Endothelial cell of umbilical vein (primary cell): ENCODE measurements around the gene PPFIBP1. TPM values are rescaled to one million over a fixed set of nuclear protein-coding genes. Genes with fewer than 3 reads are reported as not detected.
"Not testable (repeated sequence)": the region's sequence is repeated elsewhere in the genome, so short reads cannot be mapped to it uniquely, and the experiment has no call there.

ENCODE experiments used
- BruUV-seq: library from RNA; stranded (reverse); fragments of 400-500 nt; replicated peaks from 2 replicates; lab custom pipeline; 2021; lab: Mats Ljungman, UMichigan
- CTCF ChIA-PET: fragments of 300-600, 350-600 bp; sonication (Branson Sonifier 250); formaldehyde crosslinking; loops from one replicate; lab custom pipeline; 2021; ENCODE audit warnings: antibody characterized with exemption, inconsistent platforms; lab: Charles Lee
- POLR2A ChIA-PET: fragments of 300-600, 350-600 bp; sonication (Branson Sonifier 250); formaldehyde crosslinking; loops from one replicate; lab custom pipeline; 2021; ENCODE audit warnings: antibody characterized with exemption, inconsistent platforms; lab: Charles Lee
- DNase-seq: peaks from one replicate; pipeline ENCODE4 v3.0.0-alpha.2; 2011; ENCODE audit warnings: low read depth, low spot score
- FAIRE-seq: peaks from 2 replicates; lab custom pipeline; 2011; peaks lifted over from hg19 to GRCh38; lab: Jason Lieb, UNC
- H2AFZ ChIP-seq: 2 replicates; pipeline ENCODE4 v1.6.0; 2012; ENCODE audit warnings: low read depth, low read length, control low read depth, inconsistent platforms
- H3K27ac ChIP-seq: 2 replicates; pipeline ENCODE4 v1.5.1; 2011; ENCODE audit warnings: low read depth, mild to moderate bottlenecking, control low read depth, low read length, moderate library complexity; ENCODE audit not compliant: insufficient read depth
- H3K27me3 ChIP-seq, 2 experiments: 2 replicates each; pipeline versions ENCODE4 v1.6.0 to v1.6.1; 2011; ENCODE audit warnings: low read length in 2 of 2, mixed read lengths in 1 of 2; ENCODE audit not compliant: control insufficient read depth in 2 of 2, insufficient read depth in 2 of 2
- H3K36me3 ChIP-seq, 2 experiments: 2 replicates in 1 of 2; 3 replicates in 1 of 2; pipeline ENCODE4 v1.5.1; 2011; ENCODE audit warnings: low read length in 2 of 2, mild to moderate bottlenecking in 1 of 2, moderate library complexity in 1 of 2; ENCODE audit not compliant: control insufficient read depth in 2 of 2, insufficient read depth in 2 of 2; ENCODE audit errors: extremely low read depth in 1 of 2
- H3K4me1 ChIP-seq: 3 replicates; pipeline ENCODE4 v1.5.1; 2011; ENCODE audit warnings: mild to moderate bottlenecking, low read length; ENCODE audit not compliant: control insufficient read depth, insufficient read depth; ENCODE audit errors: extremely low read depth
- H3K4me2 ChIP-seq: 2 replicates; pipeline ENCODE4 v1.6.1; 2011; ENCODE audit warnings: low read length, control low read depth, mixed read lengths; ENCODE audit not compliant: insufficient read depth
- H3K4me3 ChIP-seq, 3 experiments: fragments of 200-600 bp in 1 of 3; sonication (generic), shearing (Covaris generic) in 1 of 3; replicated peaks in 1 of 3; 2 replicates each; pipeline ENCODE4 v1.5.1; 2011 to 2016; ENCODE audit warnings: control low read depth in 3 of 3, low read length in 3 of 3, mild to moderate bottlenecking in 2 of 3, inconsistent platforms in 1 of 3, low read depth in 1 of 3, moderate library complexity in 1 of 3; ENCODE audit not compliant: insufficient read depth in 1 of 3
- H3K79me2 ChIP-seq: 2 replicates; pipeline ENCODE4 v1.6.0; 2012; ENCODE audit warnings: low read length, inconsistent platforms; ENCODE audit not compliant: control insufficient read depth, insufficient read depth
- H3K9ac ChIP-seq: replicated peaks from 2 replicates; pipeline ENCODE3; 2011; ENCODE audit warnings: low read length, control low read depth; ENCODE audit not compliant: insufficient read depth; ENCODE audit errors: extremely low read depth
- H3K9me1 ChIP-seq: replicated peaks from 3 replicates; pipeline ENCODE4 v1.6.0; 2011; ENCODE audit warnings: mild to moderate bottlenecking, low read length; ENCODE audit not compliant: control insufficient read depth, insufficient read depth; ENCODE audit errors: extremely low read depth
- H3K9me3 ChIP-seq: replicated peaks from 2 replicates; pipeline ENCODE4 v1.5.1; 2012; ENCODE audit warnings: low read length, inconsistent platforms; ENCODE audit not compliant: control insufficient read depth, insufficient read depth
- H4K20me1 ChIP-seq: replicated peaks from 2 replicates; pipeline ENCODE3; 2011; ENCODE audit warnings: mild to moderate bottlenecking, low read length; ENCODE audit not compliant: control insufficient read depth, insufficient read depth; ENCODE audit errors: extremely low read depth
- CTCF ChIP-seq, 2 donors: IDR thresholded peaks; 1 replicate in 1 of 2; 2 replicates in 1 of 2; pipeline ENCODE4 v1.5.1; 2011; ENCODE audit warnings: low read length in 2 of 2, mild to moderate bottlenecking in 2 of 2, moderate library complexity in 2 of 2, control low read depth in 1 of 2, inconsistent platforms in 1 of 2, low read depth in 1 of 2; ENCODE audit not compliant: insufficient read depth in 1 of 2; ENCODE audit errors: extremely low read depth in 1 of 2
- EZH2 ChIP-seq: IDR thresholded peaks from 2 replicates; pipeline ENCODE4 v1.6.1; 2012; ENCODE audit warnings: borderline replicate concordance, low read depth, mild to moderate bottlenecking, moderate library complexity, low read length, inconsistent platforms; ENCODE audit not compliant: severe bottlenecking
- FOS ChIP-seq: IDR thresholded peaks from 2 replicates; pipeline ENCODE4 v1.6.1; 2011; ENCODE audit warnings: mild to moderate bottlenecking, low read length, moderate library complexity, borderline replicate concordance; ENCODE audit not compliant: insufficient read depth
- GATA2 ChIP-seq: IDR thresholded peaks from 2 replicates; pipeline ENCODE4 v1.7.0; 2011; ENCODE audit warnings: low read depth, mild to moderate bottlenecking, moderate library complexity, mixed read lengths, low read length; ENCODE audit not compliant: insufficient read length, insufficient read depth
- JUN ChIP-seq: IDR thresholded peaks from 2 replicates; pipeline ENCODE4 v1.6.1; 2011; ENCODE audit warnings: borderline replicate concordance, low read depth; ENCODE audit not compliant: insufficient read length, insufficient read depth
- MAX ChIP-seq: IDR thresholded peaks from 2 replicates; pipeline ENCODE4 v1.6.1; 2011; ENCODE audit not compliant: insufficient read depth, insufficient read length
- MYC ChIP-seq: IDR thresholded peaks from one replicate; pipeline ENCODE4 v1.6.1; 2011; ENCODE audit warnings: mild to moderate bottlenecking, low read depth, low read length
- POLR2A ChIP-seq: IDR thresholded peaks from 2 replicates; pipeline ENCODE4 v1.6.1; 2012; ENCODE audit warnings: low read depth, mild to moderate bottlenecking, control low read depth, low read length
- POLR2AphosphoS5 ChIP-seq: IDR thresholded peaks from 2 replicates; pipeline ENCODE4 v1.6.1; 2012; ENCODE audit warnings: low read depth, mild to moderate bottlenecking, control low read depth, low read length, moderate library complexity; ENCODE audit not compliant: insufficient read depth
- dilution Hi-C: fragments of 300-500 bp; cut with MboI; formaldehyde crosslinking; loops from one replicate; pipeline ENCODE4 v1.15.0; 2019; ENCODE audit warnings: low sequenced_read_pairs; ENCODE audit not compliant: extremely low pct_ligation_motif_present
- intact Hi-C: fragments of 100-400 bp; cut with micrococcal nuclease; formaldehyde crosslinking; loops from one replicate; pipeline ENCODE4 v1.10.0; 2022
- polyA plus RNA-seq, 4 experiments: library from polyadenylated mRNA; depleted of rRNA in 3 of 4; stranded (reverse) in 3 of 4; unstranded in 1 of 4; fragments of >200 nt; gene quantifications; 2 replicates each; pipeline versions ENCODE4 v1.2.1 to v1.2.3, GENCODE V29; 2011 to 2012; ENCODE audit warnings: missing spikeins in 1 of 4
- total RNA-seq: library from RNA; stranded (reverse); gene quantifications from 2 replicates; pipeline ENCODE4 v1.2.3, GENCODE V29; 2021

PPFIBP1 gene
- total and polyA plus RNA-seq, 2 donors (not counting 3 experiments of a cell fraction or from before 2014, with no cell fraction given): 45.5 to 154 TPM

GRCh38 chr12:27589419-27589818 lies 65.4 kb downstream of the PPFIBP1 start:
- intact Hi-C loops (no loop called here), dilution Hi-C loops (no loop called here)
- ChIA-PET POLR2A (no interaction called here), CTCF (interaction anchor here (1.0 to 1.2 kb wide), 2 partner anchors 155 to 165 kb away, joined by 3 read pairs; no protein-coding TSS in a partner anchor)
- peaks cover 6% of the 10 kb centered on the region for H3K4me1 ChIP-seq
- BruUV-seq: no TSS peak
- H3K4me3 ChIP-seq: no peak overlapping the region
- no peak overlapping the region for H3K27ac ChIP-seq
- H3K79me2 ChIP-seq: peaks cover 76% of the 10 kb centered on the region
- no peaks in the 10 kb centered on the region for H3K9me1 ChIP-seq
- no peaks in the 10 kb centered on the region for H4K20me1 ChIP-seq
- no peak overlapping the region for H3K9ac ChIP-seq
- FAIRE-seq (no peak), DNase-seq (no peak)
- no peak overlapping the region for H2AFZ ChIP-seq
- no peaks in the 10 kb centered on the region for H3K27me3 ChIP-seq
- no peaks in the 10 kb centered on the region for H3K9me3 ChIP-seq
- no peak for TF ChIP-seq FOS
- TF ChIP-seq POLR2AphosphoS5: no peak
- TF ChIP-seq MYC: no peak
- no peak for TF ChIP-seq JUN
- TF ChIP-seq MAX: no peak
- TF ChIP-seq EZH2: no peak
- TF ChIP-seq GATA2: no peak
- TF ChIP-seq POLR2A: no peak
- no peak for TF ChIP-seq CTCF (IDR thresholded peaks at IDR 0.05; ENCODE audit: extremely low read depth in 1 of 2, insufficient read depth in 1 of 2, low read depth in 1 of 2, low read length in 2 of 2)
- no peaks in the 10 kb centered on the region for H3K36me3 ChIP-seq
- H3K4me2 ChIP-seq: no peak overlapping the region

DNA sequence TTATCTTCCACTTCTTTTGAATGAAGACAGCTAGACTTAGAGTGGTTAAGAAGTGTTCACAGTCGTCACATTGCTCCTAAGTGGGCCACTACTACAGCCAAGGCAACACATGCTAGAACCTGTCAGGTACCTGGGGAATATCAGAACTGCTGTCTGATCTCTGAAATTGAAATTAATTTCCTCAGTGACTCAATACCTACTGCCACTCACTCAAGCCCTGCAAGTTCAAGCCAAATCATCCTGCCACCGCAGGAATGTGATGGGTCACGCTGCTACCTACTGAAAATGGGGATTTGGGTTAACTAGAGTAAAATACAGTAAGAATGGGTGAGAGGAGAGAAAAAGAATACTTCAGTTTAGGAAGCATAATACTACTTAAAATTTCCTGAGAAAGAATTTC lies 67.7 kb downstream of the PPFIBP1 start:
- FAIRE-seq, DNase-seq, H2AFZ ChIP-seq, intact Hi-C loops, BruUV-seq, H3K27ac ChIP-seq, H4K20me1 ChIP-seq, H3K4me1 ChIP-seq, H3K9ac ChIP-seq, H3K27me3 ChIP-seq, POLR2A ChIA-PET, H3K36me3 ChIP-seq, H3K9me1 ChIP-seq, CTCF ChIA-PET, H3K4me2 ChIP-seq, H3K4me3 ChIP-seq, dilution Hi-C loops, H3K9me3 ChIP-seq: not testable (repeated sequence)
- H3K79me2 ChIP-seq: peaks cover 59% of the 10 kb centered on the region
